Testis (tissue), 3 donors: ENCODE data around the gene P3H2. TPM values are rescaled to one million over a fixed set of nuclear protein-coding genes. Genes with fewer than 3 reads are reported as not detected.

Experiments used
- DNase-seq: peaks from one replicate; pipeline ENCODE4 v3.0.0-alpha.2; 2019
- H3K27ac ChIP-seq, 2 donors: fragments of 200-600 bp; sonication (generic); one replicate each; pipeline ENCODE4 v1.5.1; 2019
- H3K27me3 ChIP-seq: fragments of 200-600 bp; sonication (generic); one replicate; pipeline ENCODE4 v1.5.1; 2019
- H3K36me3 ChIP-seq: fragments of 200-600 bp; sonication (generic); one replicate; pipeline ENCODE4 v1.5.1; 2017; ENCODE audit warnings: low read depth; ENCODE audit errors: missing control alignments
- H3K4me1 ChIP-seq: fragments of 200-600 bp; sonication (generic); one replicate; pipeline ENCODE4 v1.5.1; 2019
- H3K4me3 ChIP-seq, 2 donors: fragments of 200-600 bp; sonication (generic); one replicate each; pipeline ENCODE4 v1.5.1; 2017 to 2019
- H3K9me3 ChIP-seq: fragments of 200-600 bp; sonication (generic); one replicate; pipeline ENCODE4 v1.5.1; 2017
- CTCF ChIP-seq, 3 experiments: fragments of 450-650 bp in 2 of 3; fragments of 200-600 bp in 1 of 3; sonication (generic) in 1 of 3; IDR thresholded peaks; one replicate each; pipeline ENCODE4 v1.5.1; 2016 to 2019; ENCODE audit warnings: antibody characterized with exemption in 3 of 3, mild to moderate bottlenecking in 2 of 3, moderate library complexity in 1 of 3
- POLR2A ChIP-seq: fragments of 450-650 bp; IDR thresholded peaks from one replicate; pipeline ENCODE4 v1.6.1; 2017; ENCODE audit warnings: antibody characterized with exemption, mild to moderate bottlenecking, moderate library complexity
- WGBS, 2 donors: methylation state at CpG; one replicate each; pipeline ENCODE4 v1.1.5; 2018; 5-methylcytosine and 5-hydroxymethylcytosine counted together
- intact Hi-C: fragments of 100-400 bp; cut with DNase I; formaldehyde crosslinking; loops from one replicate; pipeline ENCODE4 v1.15.1; 2023; ENCODE audit warnings: low total_unique reads
- polyA plus RNA-seq: library from polyadenylated mRNA; stranded (reverse); fragments of 350-450 nt; fragmentation: Illumina TruSeq; extraction: RNeasy Lipid Tissue Mini Kit (QIAGEN cat#74804); gene quantifications from one replicate; pipeline ENCODE4 v1.2.3, GENCODE V29; 2014; ENCODE audit warnings: low read depth, low replicate concordance; ENCODE audit not compliant: insufficient read depth
- total RNA-seq, 2 donors: library from RNA; depleted of rRNA; stranded (reverse); fragments of >200 nt; gene quantifications; one replicate each; pipeline ENCODE4 v1.2.3, GENCODE V29; 2016

The P3H2 gene
- total and polyA plus RNA-seq, 3 donors from 2014 or later: 7.2 to 11.0 (median 10.1) TPM

DNA sequence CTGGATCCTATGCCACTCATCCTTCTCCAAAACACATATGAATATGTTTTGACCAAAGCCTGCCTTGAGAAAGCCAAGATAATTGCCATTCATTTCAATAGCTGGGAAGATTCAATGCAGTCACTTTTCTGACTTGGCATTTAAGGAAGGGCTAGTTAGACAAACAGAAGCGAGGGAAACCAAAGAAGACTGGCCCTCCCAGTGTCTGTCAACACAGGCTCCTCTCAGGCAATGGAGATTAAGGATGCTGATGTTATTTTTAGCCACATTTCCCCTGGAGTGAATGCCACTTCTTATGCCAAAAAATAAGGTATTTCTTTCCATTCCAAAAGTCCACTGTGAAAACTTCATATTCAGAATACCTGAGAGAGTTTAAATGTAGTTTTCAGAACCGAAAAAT lies 101.7 kb downstream of the P3H2 start:
- Histone ChIP-seq H3K4me3 (no peak overlapping the region), H3K4me1 (no peaks in the 10 kb centered on the region), H3K9me3 (no peaks in the 10 kb centered on the region), H3K27me3 (no peaks in the 10 kb centered on the region), H3K36me3 (no peaks in the 10 kb centered on the region), H3K27ac (no peak overlapping the region)
- DNase-seq: no peak
- intact Hi-C loops: no loop called here
- TF ChIP-seq POLR2A: no peak
- no peak for TF ChIP-seq CTCF (IDR thresholded peaks at IDR 0.05)
- 82 to 89% methylated on average over 2 of the region's 2 CpGs for WGBS, 2 donors

- 94 to 100% methylated on average over 1 of the region's 1 CpG for WGBS, 2 donors
- TF ChIP-seq POLR2A: no peak
- no peak for TF ChIP-seq CTCF (IDR thresholded peaks at IDR 0.05)
- intact Hi-C loops: no loop called here
Measured at GRCh38 chr3:190018460-190018859, 102.2 kb downstream of the P3H2 start.

DNA sequence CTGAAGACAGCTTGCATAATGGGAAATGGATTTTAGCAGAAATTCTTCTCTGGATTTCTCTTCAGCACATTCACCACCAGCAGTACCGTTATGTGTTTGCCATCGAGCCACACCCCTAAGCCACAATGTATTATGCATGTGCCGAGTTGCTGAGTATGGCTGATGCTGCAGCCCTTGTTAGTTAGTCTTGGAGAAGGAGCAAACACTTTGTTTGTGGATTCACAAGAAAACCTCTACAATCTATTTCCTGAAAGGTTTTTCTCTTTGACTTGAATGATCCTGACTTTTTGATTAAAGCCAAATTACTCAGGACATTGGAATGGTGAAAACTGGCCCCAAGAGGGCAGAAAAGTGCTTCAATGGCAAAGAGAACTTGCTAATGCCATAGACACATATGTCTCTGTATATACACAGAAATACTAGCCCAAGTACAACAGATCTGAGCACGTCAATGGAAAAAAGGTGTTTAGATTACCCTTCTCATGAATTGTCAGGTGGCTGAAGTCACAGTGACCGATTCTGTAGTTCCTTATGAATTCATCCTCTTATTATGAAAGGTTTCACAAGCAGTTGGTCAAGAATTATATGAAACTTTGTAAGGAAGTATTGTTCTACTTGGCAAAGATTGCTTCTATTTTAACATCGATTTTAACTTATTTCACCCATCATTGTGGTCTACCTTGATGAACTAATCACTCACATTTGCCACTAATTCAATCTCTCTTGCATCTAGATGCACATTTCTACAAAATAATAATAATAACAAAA lies 103.0 kb downstream of the P3H2 start:
- DNase-seq: peak; percentile 57
- no peaks in the 10 kb centered on the region for H3K9me3 ChIP-seq
- H3K4me3 ChIP-seq: no peak overlapping the region
- intact Hi-C loops: no loop called here
- H3K4me1 ChIP-seq: no peaks in the 10 kb centered on the region
- peak in 2 of 3 experiments; percentile 17 for TF ChIP-seq CTCF (IDR thresholded peaks at IDR 0.05)
- no peak for TF ChIP-seq POLR2A
- no peak overlapping the region for H3K27ac ChIP-seq
- no peaks in the 10 kb centered on the region for H3K27me3 ChIP-seq
- WGBS, 2 donors: 79 to 81% methylated on average over 6 of the region's 6 CpGs
- H3K36me3 ChIP-seq: no peaks in the 10 kb centered on the region

More at GRCh38 chr3:190018460-190018859, 102.2 kb downstream of the P3H2 start:
- Histone ChIP-seq H3K4me3 (no peak overlapping the region), H3K36me3 (no peaks in the 10 kb centered on the region), H3K27me3 (no peaks in the 10 kb centered on the region), H3K9me3 (no peaks in the 10 kb centered on the region), H3K27ac (no peak overlapping the region), H3K4me1 (no peaks in the 10 kb centered on the region)
- DNase-seq: no peak

DNA sequence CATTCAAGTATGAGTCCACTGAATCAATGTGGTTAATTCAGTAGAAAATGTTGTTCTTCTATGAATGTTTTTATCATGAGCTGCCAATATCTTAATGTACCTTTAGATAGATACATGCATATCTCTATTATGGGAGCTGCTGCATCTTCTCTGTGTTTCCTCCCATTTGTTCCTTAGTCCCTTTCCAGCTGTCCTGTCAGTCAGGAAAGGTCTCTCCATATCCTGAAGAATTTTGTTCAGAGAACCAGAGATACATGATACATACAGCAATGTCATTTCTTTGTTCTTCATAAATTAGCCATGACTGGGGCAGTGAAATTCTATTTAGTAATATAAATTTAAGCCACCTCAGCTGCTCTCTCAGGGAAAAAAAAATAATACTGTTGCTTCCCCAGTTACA lies 103.7 kb downstream of the P3H2 start:
- Histone ChIP-seq H3K27ac (no peak overlapping the region), H3K4me1 (no peaks in the 10 kb centered on the region), H3K9me3 (no peaks in the 10 kb centered on the region), H3K27me3 (no peaks in the 10 kb centered on the region), H3K36me3 (no peaks in the 10 kb centered on the region), H3K4me3 (no peak overlapping the region)
- no peak for DNase-seq
- TF ChIP-seq CTCF (IDR thresholded peaks at IDR 0.05): no peak
- no peak for TF ChIP-seq POLR2A
- intact Hi-C loops: no loop called here

DNA sequence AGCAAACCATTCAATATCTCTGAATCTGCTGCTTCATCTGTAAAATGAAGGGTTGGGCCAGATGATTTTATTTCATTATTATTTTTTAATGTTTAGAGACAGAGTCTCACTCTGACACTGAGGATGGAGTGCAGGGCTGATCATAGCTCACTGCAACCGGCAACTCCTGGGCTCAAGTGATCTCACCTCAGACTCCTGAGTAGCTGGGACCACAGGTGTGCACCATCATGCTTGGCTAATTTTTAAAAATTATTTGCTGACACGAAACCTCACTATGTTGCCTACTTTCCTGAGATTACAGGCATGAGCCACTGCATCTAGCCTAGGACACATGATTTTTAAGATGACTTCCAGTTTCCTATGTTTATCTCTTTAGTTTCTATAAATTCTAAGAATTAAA lies 105.8 kb downstream of the P3H2 start:
- Histone ChIP-seq H3K27me3 (no peaks in the 10 kb centered on the region), H3K36me3 (no peaks in the 10 kb centered on the region), H3K27ac (no peak overlapping the region), H3K4me1 (no peaks in the 10 kb centered on the region), H3K4me3 (no peak overlapping the region), H3K9me3 (no peaks in the 10 kb centered on the region)
- 84 to 95% methylated on average over 2 of the region's 2 CpGs for WGBS, 2 donors
- DNase-seq: no peak
- TF ChIP-seq CTCF (IDR thresholded peaks at IDR 0.05): no peak
- no peak for TF ChIP-seq POLR2A
- intact Hi-C loops: no loop called here
